NCI-H2196 (cell line): Measurements from ENCODE around the gene UQCR11.
A peak's percentile ranks its signal among the peaks of the same experiment; 100 is the strongest.

Experiments used
- DNase-seq: peaks from one replicate; lab custom pipeline; 2025; ENCODE audit not compliant: unreplicated experiment; lab: John Stamatoyannopoulos, UW

Gene UQCR11

GRCh38 chr19:1592755-1593500 is 12.3 kb downstream of the UQCR11 start, which contains the start of gene MBD3:
MBD3 (minus strand) TSS chr19:1592865; CDS start chr19:1592631, 234 bp downstream.
- DNase-seq: peak; percentile 96

DNA sequence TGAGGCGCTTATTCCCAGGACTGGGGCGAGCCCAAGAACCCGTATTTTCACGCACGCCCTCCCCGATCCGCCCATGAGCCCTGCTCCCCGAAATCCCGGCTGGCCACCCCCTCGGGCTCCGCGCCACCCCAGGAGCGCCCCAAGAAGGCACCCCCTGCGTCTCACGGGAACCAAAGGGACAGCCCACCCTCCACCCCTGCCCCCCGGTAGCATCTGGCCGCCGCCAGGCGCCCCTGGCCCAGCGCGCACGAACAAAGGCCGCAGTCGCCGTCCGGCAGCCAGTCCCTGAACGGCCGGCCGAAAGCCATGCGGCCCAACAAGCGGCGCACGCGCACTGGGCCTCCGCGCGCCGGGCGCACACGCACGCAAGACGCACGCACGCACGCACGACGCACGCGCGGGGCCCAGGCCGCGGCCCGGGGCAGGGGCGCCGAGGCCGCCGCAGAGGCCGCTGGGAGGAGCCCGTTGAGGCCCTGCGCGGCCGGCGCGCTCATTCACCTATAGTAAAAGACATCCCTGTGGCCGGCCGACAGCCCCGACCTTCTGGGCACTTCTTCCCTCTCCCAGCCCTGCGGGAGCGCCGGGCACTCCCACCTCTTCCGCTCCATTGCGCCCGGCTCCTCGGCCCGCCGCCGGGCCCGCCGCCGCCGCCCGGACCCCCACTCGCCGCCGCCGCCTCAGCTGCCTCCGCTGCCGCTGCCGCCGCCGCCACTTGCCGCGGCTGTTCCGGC is 13.1 kb downstream of the UQCR11 start:
- DNase-seq: peak; percentile 92

- DNase-seq: no peak
These were observed 13.7 kb downstream of the UQCR11 start for GRCh38 chr19:1591421-1592023.

DNA sequence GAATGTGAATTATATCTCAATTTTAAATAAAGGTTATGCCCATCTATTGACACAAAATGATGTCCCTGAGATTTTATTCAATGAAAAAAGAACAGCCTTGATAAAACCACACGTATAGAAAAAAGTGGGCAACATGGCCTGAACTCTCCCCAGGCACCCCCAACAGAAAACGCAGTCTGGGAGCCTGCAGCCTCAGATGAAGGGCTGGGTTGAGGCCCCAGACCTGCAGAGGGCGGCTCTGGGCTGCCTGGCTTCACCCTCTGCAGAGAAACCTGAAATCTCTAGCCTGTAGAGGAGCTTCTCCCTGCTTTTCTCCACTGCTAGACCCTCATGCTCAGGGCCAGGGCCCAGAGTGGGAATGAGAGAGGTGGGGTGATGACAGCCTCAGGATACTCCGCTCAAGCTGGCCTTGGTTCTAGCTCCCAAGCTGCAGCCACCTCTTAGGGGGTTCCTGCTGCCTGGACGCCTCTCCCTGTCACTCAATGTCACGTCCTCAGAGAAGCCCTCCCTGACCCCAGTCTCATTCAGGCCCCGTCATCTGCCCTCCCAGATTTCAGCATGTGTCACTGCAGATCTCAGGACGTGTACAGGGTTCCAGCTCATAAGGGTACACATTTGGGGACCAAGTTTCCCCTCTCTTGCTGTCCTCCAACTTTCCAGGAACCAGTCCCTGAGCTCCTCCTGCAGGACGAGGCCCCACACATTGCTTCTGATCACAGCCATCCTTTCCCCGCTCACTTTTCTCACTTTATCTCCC is 14.4 kb downstream of the UQCR11 start:
- DNase-seq: no peak

- DNase-seq: no peak
These were observed 17.4 kb downstream of the UQCR11 start for GRCh38 chr19:1587872-1588271.

DNA sequence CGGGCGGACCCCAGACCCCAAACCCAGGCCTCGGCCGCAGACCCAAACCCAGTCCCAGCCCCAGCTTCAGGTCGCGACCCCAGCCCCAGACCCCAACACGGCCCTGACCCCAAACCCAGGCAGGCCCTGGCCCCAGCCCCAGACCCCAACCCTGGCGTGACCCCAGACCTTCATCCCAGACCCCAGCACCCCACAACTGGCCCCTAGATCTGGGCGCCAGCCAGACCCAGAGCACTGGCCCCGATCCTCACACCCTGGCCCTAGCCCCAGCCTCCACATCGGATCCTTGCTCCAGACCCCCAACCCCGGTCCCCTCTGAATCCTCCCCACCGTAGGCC is 20.1 kb downstream of the UQCR11 start:
- DNase-seq: no peak

GRCh38 chr19:1584500-1585242 is 20.6 kb downstream of the UQCR11 start:
- DNase-seq: no peak

GRCh38 chr19:1582201-1582600 is 23.1 kb downstream of the UQCR11 start:
- peak; percentile 47 for DNase-seq

DNA sequence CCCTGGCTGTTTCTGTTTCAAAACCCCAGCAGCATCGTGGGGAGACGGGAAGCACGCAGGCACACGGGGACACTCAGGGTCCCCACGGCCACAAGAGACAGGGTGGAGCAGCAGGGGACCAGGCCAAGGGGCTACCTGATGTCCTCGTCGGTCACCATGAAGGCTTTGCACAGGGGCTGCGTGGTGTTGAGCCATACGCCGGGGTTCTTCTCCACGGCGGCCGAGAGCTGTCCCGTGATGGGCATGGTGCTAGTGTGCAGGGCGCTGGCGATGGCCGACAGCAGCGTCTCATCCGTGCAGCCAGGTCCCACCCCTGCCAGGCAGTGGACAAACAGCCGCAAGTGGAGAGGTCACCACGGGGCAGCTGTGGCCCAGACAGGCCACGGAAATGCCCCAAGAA is 24.3 kb downstream of the UQCR11 start:
- DNase-seq: no peak

GRCh38 chr19:1580382-1580781 is 24.9 kb downstream of the UQCR11 start:
- no peak for DNase-seq

- DNase-seq: no peak
These were observed 26.0 kb downstream of the UQCR11 start for GRCh38 chr19:1579222-1579621.

DNA sequence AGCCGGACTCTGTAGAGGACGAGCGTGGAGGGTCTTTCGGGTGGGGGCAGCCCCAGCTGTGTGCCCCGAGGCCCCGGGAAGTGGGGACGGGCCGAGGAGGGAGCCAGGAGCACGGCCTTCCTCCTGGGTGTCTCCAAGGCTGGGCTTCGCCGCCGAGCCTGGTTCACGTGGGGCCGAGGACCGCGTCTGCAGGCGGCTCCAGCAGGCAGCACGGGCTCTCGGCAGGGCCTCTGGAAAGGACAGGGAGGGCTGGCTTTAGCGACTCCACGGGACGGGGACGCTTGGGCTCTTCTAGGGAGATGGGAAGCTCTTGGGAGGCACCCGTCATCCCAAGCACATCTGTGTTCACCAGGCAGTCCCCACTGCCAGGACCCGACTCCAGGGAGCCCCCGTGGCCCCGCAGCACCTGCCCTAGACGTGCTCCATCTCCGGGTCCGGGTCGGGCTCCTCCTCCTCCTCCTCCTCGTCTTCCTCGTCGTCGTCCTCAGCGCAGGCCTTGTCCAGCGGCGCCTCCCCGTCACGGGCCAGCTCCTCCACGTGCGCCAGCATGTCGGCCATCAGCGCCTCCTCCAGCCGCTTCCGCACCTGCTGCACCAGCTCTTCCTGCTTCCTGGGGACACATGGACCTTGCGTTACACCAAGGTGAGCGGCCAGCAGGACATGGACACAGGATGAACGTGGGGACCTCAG is 27.2 kb downstream of the UQCR11 start:
- DNase-seq: peak; percentile 74

DNA sequence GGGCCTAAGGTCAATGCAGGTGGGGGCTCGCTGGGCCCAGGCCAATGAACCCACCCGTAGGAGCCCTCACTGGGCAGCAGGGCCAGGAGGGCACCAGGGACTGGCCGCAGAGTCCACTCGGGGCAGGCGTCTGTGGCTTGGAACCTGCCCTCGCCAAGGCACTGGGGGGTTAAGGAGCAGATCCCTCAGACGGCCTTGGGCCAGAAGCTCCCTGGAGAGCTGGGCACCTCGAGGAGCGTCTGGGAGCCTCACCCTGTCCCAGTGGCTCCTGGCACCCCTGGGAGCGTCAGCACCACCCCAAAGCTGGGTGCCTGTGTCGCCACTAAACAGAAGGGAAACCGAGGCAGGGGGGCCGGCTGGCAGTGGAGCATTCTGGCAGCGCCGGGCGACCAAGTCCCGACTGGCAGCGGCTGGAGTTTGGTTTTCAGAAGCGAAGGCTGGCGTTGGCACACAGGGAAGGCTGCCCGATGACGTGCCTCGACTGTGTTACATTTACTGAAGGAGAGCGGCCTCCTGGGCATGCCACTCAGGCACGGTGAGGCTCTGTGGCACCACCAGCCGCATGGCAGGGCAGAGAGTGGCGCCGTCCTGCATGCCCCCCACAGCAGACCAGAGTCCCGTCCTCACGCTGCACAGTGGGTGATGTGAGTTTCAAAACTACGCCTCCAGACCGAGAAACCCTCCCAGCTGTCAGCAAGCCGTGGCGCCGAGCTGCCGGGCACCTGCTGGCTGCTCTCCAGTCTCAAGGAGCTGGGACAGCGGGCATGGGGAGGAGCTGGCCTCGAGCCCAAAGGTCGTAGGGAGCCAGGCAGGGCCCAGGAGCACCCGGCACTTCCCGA is 28.0 kb downstream of the UQCR11 start:
- DNase-seq: peak; percentile 90

DNA sequence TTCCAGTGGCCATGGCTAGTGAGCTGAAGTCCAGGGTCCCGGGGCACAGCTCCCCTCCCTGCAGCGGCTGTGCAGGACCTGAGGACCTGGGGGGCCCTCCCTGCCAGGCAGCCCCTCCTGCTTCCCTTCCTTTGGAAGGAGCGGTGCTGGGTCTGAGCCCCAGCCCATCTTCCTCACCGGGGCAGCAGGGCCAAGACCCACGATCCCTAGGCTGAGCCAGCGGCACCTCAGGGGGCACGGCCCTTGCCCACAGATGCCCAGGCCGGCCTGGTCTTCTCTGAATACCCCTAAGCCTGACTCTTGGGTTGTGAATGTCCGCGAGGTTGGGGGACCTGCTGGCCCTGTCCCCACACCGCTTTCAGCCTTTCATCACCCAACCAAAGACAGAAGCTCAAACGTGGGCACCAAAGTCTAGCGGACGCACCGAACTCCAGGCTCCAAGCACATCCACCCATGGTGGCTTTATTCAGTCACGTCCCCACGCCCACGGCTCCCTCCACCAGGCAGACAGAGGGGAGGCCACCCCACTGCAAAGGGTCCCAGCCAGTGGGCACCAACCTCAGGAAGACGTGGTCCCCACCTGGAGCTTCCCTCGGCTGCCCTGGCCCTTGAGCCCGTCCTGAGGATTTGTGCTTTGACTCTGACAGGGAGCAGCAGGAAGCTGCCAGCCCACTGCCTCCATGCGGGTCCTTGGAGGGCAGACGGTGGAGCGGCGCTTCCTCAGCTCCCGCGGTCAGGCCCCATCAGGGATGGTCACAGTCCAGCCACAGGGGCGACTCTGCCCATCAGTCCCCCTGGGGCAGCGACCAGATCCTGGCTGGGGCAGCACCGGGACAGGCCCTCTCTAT is 28.8 kb downstream of the UQCR11 start:
- DNase-seq: no peak

GRCh38 chr19:1575323-1576241 is 29.7 kb downstream of the UQCR11 start:
- DNase-seq: no peak

DNA sequence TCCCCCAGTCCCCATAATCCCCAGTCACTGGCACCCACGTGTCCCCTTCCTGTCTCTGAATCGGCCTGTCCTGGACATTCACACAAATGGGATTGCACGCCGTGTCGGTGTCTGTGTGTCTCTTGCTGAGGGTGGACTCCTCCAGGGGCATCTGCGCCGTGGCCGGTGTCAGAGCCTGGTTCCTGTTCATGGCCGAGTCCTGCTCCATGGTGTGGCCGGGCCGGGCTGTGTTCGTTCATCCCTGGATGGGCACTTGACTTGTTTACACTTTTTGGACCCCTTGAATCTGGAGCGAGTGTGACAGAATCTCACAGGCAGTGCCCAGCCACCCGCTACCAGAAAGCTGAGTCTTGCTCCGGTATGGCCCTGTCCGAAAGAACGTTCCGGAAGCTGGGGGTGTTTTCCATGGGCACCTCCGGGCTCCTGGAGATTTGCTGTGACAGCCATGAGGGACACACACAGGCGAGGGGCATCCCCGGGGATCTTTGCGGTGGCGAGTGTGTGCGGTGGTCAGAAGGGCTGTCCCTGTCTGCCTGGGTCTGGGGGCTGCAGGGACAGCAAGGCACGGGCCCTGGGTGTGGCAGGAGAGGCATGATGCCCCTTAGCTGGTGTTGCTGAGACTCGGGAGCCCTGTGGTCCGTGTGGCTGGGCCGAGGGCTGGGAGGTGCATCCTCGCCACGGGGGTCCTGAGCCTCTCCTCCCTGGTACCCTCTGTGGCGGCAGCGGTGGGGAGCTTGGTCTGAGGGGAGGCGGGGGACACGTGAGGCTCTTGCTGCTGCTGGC is 30.7 kb downstream of the UQCR11 start:
- DNase-seq: no peak

- no peak for DNase-seq
These were observed 32.5 kb downstream of the UQCR11 start for GRCh38 chr19:1572795-1573194.
